C4-2B (cell line): Measurements from ENCODE around the gene LMAN2L.

Experiments
- CTCF ChIP-seq: fragments of 450-650 bp; conservative IDR thresholded peaks from 2 replicates; pipeline ENCODE4 v1.5.1; 2017; ENCODE audit warnings: mild to moderate bottlenecking
- ZFX ChIP-seq: fragments of 450-650 bp; IDR thresholded peaks from 2 replicates; pipeline ENCODE4 v1.6.1; 2017

GRCh38 chr2:96684883-96685576 is 54.8 kb downstream of the LMAN2L start:
- TF ChIP-seq CTCF (no peak), ZFX (no peak)
